GM12873 (cell line): ENCODE results near the gene NUTM2F.
"Not testable (repeated sequence)": the region's sequence is repeated elsewhere in the genome, so short reads cannot be mapped to it uniquely, and the experiment has no call there.

Experiments
- TF ChIP-seq, protein P1 (sequence below): IDR thresholded peaks from 2 replicates; pipeline ENCODE4 v1.5.1; 2012; ENCODE audit warnings: low read depth, mild to moderate bottlenecking, moderate library complexity, low read length, control low read depth; ENCODE audit not compliant: insufficient read depth; ENCODE audit errors: missing control alignments

The NUTM2F gene, protein sequence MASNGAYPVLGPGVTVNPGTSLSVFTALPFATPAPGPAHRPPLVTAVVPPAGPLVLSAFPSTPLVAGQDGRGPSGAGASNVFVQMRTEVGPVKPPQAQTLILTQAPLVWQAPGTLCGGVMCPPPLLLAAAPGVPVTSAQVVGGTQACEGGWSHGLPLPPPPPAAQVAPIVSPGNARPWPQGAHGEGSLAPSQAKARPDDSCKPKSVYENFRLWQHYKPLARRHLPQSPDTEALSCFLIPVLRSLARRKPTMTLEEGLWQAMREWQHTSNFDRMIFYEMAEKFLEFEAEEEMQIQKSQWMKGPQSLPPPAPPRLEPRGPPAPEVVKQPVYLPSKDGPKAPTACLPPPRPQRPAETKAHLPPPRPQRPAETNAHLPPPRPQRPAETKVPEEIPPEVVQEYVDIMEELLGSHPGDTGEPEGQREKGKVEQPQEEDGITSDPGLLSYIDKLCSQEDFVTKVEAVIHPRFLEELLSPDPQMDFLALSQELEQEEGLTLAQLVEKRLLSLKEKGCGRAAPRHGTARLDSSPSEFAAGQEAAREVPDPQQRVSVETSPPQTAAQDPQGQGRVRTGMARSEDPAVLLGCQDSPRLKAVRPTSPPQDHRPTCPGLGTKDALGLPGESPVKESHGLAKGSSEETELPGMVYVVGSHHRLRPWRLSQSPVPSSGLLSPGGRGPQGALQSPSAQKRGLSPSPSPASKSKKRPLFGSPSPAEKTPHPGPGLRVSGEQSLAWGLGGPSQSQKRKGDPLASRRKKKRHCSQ

DNA sequence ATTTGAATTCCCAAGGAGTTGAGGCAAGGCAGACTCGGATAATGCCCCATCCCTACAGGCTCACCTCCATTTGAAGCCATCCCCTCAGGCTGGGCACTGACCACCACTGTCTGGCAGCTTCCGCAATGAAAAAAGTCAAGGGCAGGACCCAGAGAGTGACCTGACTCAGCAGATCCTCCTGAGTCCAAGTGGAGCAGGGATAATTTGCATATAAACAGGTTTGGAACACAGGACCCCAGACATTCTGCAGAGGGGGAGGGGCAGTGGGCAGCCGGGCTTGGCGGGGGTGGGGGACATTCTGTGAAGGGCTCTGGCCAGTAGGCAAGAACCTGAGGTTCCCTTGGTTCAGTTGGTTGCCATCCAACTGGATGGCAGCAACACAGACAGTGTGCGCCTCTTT lies at the start of gene NUTM2F:
TSS of gene NUTM2F (minus strand) at position 101 of the 400 bp plus-strand sequence. CDS start at position 80, 21 bp downstream.
- TF ChIP-seq, protein P1, sequence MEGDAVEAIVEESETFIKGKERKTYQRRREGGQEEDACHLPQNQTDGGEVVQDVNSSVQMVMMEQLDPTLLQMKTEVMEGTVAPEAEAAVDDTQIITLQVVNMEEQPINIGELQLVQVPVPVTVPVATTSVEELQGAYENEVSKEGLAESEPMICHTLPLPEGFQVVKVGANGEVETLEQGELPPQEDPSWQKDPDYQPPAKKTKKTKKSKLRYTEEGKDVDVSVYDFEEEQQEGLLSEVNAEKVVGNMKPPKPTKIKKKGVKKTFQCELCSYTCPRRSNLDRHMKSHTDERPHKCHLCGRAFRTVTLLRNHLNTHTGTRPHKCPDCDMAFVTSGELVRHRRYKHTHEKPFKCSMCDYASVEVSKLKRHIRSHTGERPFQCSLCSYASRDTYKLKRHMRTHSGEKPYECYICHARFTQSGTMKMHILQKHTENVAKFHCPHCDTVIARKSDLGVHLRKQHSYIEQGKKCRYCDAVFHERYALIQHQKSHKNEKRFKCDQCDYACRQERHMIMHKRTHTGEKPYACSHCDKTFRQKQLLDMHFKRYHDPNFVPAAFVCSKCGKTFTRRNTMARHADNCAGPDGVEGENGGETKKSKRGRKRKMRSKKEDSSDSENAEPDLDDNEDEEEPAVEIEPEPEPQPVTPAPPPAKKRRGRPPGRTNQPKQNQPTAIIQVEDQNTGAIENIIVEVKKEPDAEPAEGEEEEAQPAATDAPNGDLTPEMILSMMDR = not testable (repeated sequence)

DNA sequence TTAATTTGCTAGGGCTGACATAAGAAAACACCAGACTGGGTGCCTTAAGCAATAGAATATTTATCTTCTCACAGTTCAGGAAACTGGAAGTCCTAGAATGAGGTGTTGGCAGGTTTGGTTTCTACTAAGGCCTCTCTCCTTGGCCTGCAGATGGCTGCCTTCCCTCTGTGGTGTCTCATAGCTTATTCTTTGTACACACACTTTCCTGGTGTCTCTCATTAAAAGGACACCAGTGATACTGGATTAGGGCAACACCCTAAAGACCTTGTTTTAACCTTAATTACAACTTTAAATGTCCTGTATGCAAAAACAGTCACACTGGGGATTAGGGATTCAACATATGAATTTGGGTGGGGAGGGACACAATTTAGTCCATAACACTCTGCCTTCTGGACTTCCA lies 25.1 kb downstream of the NUTM2F start:
- TF ChIP-seq, protein P1 = no peak

DNA sequence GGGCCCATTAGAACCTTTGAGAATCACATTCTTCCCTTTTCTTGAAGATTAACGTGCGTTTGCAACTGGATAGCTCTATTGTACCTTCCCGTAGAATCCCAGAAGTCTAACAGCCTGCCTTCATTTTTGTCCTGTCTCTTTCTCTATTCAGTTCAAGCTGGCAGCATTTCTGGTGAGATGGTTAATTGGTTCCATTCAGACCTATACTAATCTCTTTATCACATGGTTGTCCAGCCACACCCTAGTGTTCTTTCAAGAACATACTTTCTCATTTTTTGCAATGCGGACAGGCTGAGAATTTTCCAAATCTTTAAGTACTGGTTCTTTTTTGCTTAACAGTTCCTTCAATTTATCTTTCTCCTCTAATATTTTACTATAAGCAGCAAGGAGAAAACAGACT lies 26.0 kb downstream of the NUTM2F start:
- TF ChIP-seq, protein P1 = no peak

DNA sequence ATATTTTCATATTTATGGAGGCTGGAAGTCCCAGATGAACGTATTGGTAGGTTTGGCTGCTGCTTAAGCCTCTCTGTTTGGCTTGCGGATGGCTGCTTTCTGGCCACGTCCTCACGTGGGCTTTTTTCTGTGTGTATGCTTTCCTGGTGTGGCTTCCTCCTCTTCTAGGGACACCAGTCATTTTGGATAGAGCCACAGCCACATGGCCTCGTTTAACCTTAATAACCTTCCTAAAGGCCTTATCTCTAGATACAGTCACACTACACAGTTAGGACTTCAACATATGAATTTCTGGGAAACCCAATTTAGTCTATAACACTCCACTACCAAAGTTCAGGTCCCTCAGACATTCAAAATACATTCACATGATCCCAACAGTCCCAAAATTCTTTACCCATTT lies 26.9 kb downstream of the NUTM2F start:
- TF ChIP-seq, protein P1 = no peak

DNA sequence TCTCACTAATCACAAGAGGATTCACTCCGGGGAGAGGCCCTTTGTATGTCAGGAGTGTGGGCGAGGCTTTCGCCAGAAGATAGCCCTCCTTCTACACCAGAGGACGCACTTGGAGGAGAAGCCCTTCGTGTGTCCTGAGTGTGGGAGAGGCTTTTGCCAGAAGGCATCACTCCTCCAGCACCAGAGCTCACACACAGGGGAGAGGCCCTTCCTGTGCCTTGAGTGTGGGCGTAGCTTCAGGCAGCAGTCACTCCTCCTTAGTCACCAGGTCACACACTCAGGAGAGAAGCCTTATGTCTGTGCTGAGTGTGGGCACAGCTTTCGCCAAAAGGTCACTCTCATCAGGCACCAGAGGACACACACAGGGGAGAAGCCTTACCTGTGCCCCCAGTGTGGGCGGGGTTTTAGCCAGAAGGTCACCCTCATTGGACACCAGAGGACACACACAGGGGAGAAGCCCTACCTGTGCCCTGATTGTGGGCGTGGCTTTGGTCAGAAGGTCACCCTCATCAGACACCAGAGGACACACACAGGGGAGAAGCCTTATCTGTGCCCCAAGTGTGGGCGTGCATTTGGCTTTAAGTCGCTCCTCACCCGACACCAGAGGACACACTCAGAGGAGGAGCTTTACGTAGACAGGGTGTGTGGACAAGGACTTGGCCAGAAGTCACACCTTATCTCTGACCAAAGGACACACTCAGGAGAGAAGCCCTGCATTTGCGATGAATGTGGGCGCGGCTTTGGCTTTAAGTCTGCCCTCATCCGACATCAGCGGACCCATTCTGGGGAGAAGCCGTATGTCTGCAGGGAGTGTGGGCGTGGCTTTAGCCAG lies 27.8 kb downstream of the NUTM2F start:
- TF ChIP-seq, protein P1 = no peak

DNA sequence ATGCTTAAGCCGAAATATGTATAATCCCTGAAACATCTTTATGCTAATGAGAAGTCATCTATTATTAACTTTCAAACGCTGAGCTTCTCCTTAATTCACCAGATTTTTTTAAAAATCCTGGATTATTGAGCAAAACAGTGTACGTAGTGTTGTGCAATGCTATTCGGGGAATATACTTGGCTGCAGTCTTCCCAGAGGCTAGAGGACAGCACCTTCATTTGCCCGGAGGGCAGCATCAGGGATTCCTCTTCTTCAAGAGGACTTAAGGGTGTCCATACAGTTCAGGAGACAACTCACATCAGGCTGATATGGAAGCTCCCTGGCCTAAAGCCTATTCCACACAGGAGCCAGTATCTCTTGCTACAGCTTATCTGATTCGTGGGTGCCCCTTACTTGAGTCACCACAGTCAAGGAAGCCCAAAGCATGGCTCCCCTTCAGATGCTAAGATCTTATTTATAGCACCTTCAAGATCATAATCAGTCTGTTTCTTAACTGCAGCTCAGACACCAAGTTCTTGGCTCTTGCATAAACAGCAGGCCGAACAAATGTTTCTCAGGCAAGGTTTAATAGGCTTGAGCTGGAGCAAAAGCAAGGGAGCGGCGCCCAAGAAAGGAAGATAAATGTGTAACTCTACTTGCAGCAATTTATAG lies 29.4 kb downstream of the NUTM2F start:
- TF ChIP-seq, protein P1 = no peak
